PC-9 (cell line): ENCODE data around the gene FXYD7. TPM values are rescaled to one million over a fixed set of nuclear protein-coding genes. Genes with fewer than 3 reads are reported as not detected.

Experiments used
- BruUV-seq: library from RNA; stranded (reverse); fragments of 400-500 nt; replicated peaks from 2 replicates; lab custom pipeline; 2021; lab: Mats Ljungman, UMichigan
- CTCF ChIA-PET: fragments of 300-600 bp; sonication (Branson Sonifier 250); formaldehyde crosslinking; loops from one replicate; lab custom pipeline; 2022; ENCODE audit warnings: antibody characterized with exemption; lab: Charles Lee
- POLR2A ChIA-PET: fragments of 300-600 bp; sonication (Branson Sonifier 250); formaldehyde crosslinking; loops from one replicate; lab custom pipeline; 2022; ENCODE audit warnings: antibody characterized with exemption; ENCODE audit not compliant: unreplicated experiment; lab: Charles Lee
- DNase-seq, 2 experiments: peaks; one replicate each; pipeline versions ENCODE4 v3.0.0 to v3.0.0-alpha.2; 2015 to 2022; ENCODE audit warnings: mixed read lengths in 1 of 2
- H2AFZ ChIP-seq: fragments of 200-600 bp; sonication (generic); 2 replicates; pipeline ENCODE4 v1.8.1; 2017; ENCODE audit warnings: antibody characterized with exemption
- H3F3A ChIP-seq: fragments of 200-600 bp; sonication (generic); 2 replicates; pipeline ENCODE4 v1.8.1; 2017; ENCODE audit warnings: antibody characterized with exemption, mild to moderate bottlenecking, low read depth; ENCODE audit not compliant: insufficient read depth
- H3K27ac ChIP-seq: fragments of 200-600 bp; sonication (generic); 2 replicates; pipeline ENCODE4 v1.6.1; 2016; ENCODE audit warnings: mixed run types
- H3K27me3 ChIP-seq: fragments of 200-600 bp; sonication (generic); 2 replicates; pipeline ENCODE4 v1.6.1; 2016; ENCODE audit warnings: low read depth, mixed run types; ENCODE audit not compliant: insufficient read depth
- H3K36me3 ChIP-seq: fragments of 200-600 bp; sonication (generic); 2 replicates; pipeline ENCODE4 v1.6.1; 2016; ENCODE audit warnings: low read depth, mixed run types
- H3K4me1 ChIP-seq: fragments of 200-600 bp; sonication (generic); replicated peaks from 2 replicates; pipeline ENCODE4 v1.6.1; 2016; ENCODE audit warnings: mixed run types; ENCODE audit not compliant: insufficient read depth
- H3K4me2 ChIP-seq: fragments of 200-600 bp; sonication (generic); 2 replicates; pipeline ENCODE4 v1.6.1; 2017; ENCODE audit warnings: mixed run types
- H3K4me3 ChIP-seq: fragments of 200-600 bp; sonication (generic); 2 replicates; pipeline ENCODE4 v1.6.1; 2016; ENCODE audit warnings: mixed run types
- H3K79me2 ChIP-seq: fragments of 200-600 bp; sonication (generic); 2 replicates; pipeline ENCODE4 v1.6.1; 2017; ENCODE audit warnings: low read depth, mixed run types
- H3K9me2 ChIP-seq: fragments of 200-600 bp; sonication (generic); 2 replicates; pipeline ENCODE4 v1.8.1; 2017; ENCODE audit warnings: mild to moderate bottlenecking; ENCODE audit not compliant: insufficient read depth
- H3K9me3 ChIP-seq: fragments of 200-600 bp; sonication (generic); 2 replicates; pipeline ENCODE4 v1.8.1; 2016; ENCODE audit warnings: low read depth; ENCODE audit not compliant: insufficient read depth
- H4K20me1 ChIP-seq: fragments of 200-600 bp; sonication (generic); 2 replicates; pipeline ENCODE4 v1.8.1; 2017; ENCODE audit not compliant: insufficient read depth
- EZH2 ChIP-seq: fragments of 200-600 bp; sonication (generic); IDR thresholded peaks from 2 replicates; pipeline ENCODE4 v1.8.0; 2017; ENCODE audit warnings: antibody characterized with exemption, low read depth
- intact Hi-C: fragments of 100-400 bp; cut with micrococcal nuclease; formaldehyde crosslinking; loops from one replicate; pipeline ENCODE4 v1.10.0; 2022; ENCODE audit not compliant: unreplicated experiment
- total RNA-seq: library from RNA; stranded (reverse); gene quantifications from 2 replicates; pipeline ENCODE4 v1.2.3, GENCODE V29; 2021
- TF ChIP-seq, protein P1 (sequence below): fragments of 200-600 bp; sonication (generic); conservative IDR thresholded peaks from 2 replicates; pipeline ENCODE4 v1.6.1; 2017; ENCODE audit warnings: mixed run types, antibody characterized with exemption, mild to moderate bottlenecking, moderate library complexity

The FXYD7 gene
- total RNA-seq, 1 experiment from 2014 or later, result not detected

- no TSS peak for BruUV-seq
Observed at GRCh38 chr19:35174226-35174625, 31.2 kb downstream of the FXYD7 start.

GRCh38 chr19:35176181-35176570 lies 33.1 kb downstream of the FXYD7 start:
- Histone ChIP-seq H3K79me2 (no peaks in the 10 kb centered on the region), H3K36me3 (peaks cover 5% of the 10 kb centered on the region; the same call in 1 of the 2 replicates), H4K20me1 (no peaks in the 10 kb centered on the region), H2AFZ (no peak overlapping the region), H3K27ac (peak overlapping the region; percentile 19; the same call in 1 of the 2 replicates), H3K9me2 (no peaks in the 10 kb centered on the region), H3F3A (peaks cover 49% of the 10 kb centered on the region), H3K4me3 (no peak overlapping the region), H3K27me3 (no peaks in the 10 kb centered on the region), H3K9me3 (no peaks in the 10 kb centered on the region), H3K4me1 (peaks cover 25% of the 10 kb centered on the region), H3K4me2 (peak overlapping the region; percentile 12)
- no TSS peak for BruUV-seq
- DNase-seq, result no peak
- TF ChIP-seq, protein P1, sequence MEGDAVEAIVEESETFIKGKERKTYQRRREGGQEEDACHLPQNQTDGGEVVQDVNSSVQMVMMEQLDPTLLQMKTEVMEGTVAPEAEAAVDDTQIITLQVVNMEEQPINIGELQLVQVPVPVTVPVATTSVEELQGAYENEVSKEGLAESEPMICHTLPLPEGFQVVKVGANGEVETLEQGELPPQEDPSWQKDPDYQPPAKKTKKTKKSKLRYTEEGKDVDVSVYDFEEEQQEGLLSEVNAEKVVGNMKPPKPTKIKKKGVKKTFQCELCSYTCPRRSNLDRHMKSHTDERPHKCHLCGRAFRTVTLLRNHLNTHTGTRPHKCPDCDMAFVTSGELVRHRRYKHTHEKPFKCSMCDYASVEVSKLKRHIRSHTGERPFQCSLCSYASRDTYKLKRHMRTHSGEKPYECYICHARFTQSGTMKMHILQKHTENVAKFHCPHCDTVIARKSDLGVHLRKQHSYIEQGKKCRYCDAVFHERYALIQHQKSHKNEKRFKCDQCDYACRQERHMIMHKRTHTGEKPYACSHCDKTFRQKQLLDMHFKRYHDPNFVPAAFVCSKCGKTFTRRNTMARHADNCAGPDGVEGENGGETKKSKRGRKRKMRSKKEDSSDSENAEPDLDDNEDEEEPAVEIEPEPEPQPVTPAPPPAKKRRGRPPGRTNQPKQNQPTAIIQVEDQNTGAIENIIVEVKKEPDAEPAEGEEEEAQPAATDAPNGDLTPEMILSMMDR, result no peak
- TF ChIP-seq EZH2, result no peak
- ChIA-PET POLR2A (no interaction called here), CTCF (interaction anchor here (0.6 kb wide), 1 partner anchor 467 kb away, joined by 4 read pairs; no protein-coding TSS in a partner anchor)
- intact Hi-C loops, result no loop called here

More at GRCh38 chr19:35174226-35174625, 31.2 kb downstream of the FXYD7 start:
- H3K79me2 ChIP-seq, result no peaks in the 10 kb centered on the region
- H3K27me3 ChIP-seq, result no peaks in the 10 kb centered on the region
- H2AFZ ChIP-seq, result no peak overlapping the region
- no peaks in the 10 kb centered on the region for H4K20me1 ChIP-seq
- H3K4me2 ChIP-seq, result no peak overlapping the region
- no peak for DNase-seq
- H3K27ac ChIP-seq, result no peak overlapping the region
- H3K4me3 ChIP-seq, result no peak overlapping the region
- peaks cover 64% of the 10 kb centered on the region for H3F3A ChIP-seq
- no peaks in the 10 kb centered on the region for H3K9me3 ChIP-seq
- peaks cover 19% of the 10 kb centered on the region for H3K36me3 ChIP-seq
- POLR2A ChIA-PET, result no interaction called here
- CTCF ChIA-PET, result no interaction called here
- H3K9me2 ChIP-seq, result no peaks in the 10 kb centered on the region
- intact Hi-C loops, result no loop called here
- TF ChIP-seq, protein P1, result no peak
- TF ChIP-seq EZH2, result no peak
- H3K4me1 ChIP-seq, result peaks cover 36% of the 10 kb centered on the region

- intact Hi-C loops, result no loop called here
Observed at GRCh38 chr19:35177377-35178274, 34.6 kb downstream of the FXYD7 start.

More at GRCh38 chr19:35177377-35178274, 34.6 kb downstream of the FXYD7 start:
- TF ChIP-seq, protein P1, result no peak
- TF ChIP-seq EZH2, result no peak
- Histone ChIP-seq H3K36me3 (no peaks in the 10 kb centered on the region), H3K4me3 (no peak overlapping the region), H2AFZ (no peak overlapping the region), H3K79me2 (no peaks in the 10 kb centered on the region), H3K9me2 (no peaks in the 10 kb centered on the region), H3F3A (peaks cover 34% of the 10 kb centered on the region), H3K27me3 (no peaks in the 10 kb centered on the region), H4K20me1 (no peaks in the 10 kb centered on the region), H3K4me2 (no peak overlapping the region), H3K4me1 (peaks cover 25% of the 10 kb centered on the region), H3K27ac (no peak overlapping the region), H3K9me3 (no peaks in the 10 kb centered on the region)
- no peak for DNase-seq
- ChIA-PET POLR2A (no interaction called here), CTCF (interaction anchor here (0.7 kb wide), 1 partner anchor 24 kb away, joined by 3 read pairs; no protein-coding TSS in a partner anchor)
- BruUV-seq, result no TSS peak
